Uterus (tissue), 4 donors: Measurements from ENCODE around the gene DDX51. TPM values are rescaled to one million over a fixed set of nuclear protein-coding genes. Genes with fewer than 3 reads are reported as not detected.

Experiments used
- DNase-seq, 2 donors: peaks; one replicate each; pipeline ENCODE4 v3.0.0-alpha.2; 2019 to 2020
- H3K27ac ChIP-seq, 2 donors: fragments of 200-600 bp; sonication (generic); 1 replicate in 1 of 2; 2 replicates in 1 of 2; pipeline ENCODE4 v1.5.1; 2016 to 2018
- H3K27me3 ChIP-seq, 2 donors: fragments of 200-600 bp; sonication (generic); one replicate each; pipeline ENCODE4 v1.5.1; 2018 to 2019; ENCODE audit warnings: control low read depth in 1 of 2
- H3K36me3 ChIP-seq, 2 donors: fragments of 200-600 bp; sonication (generic); one replicate each; pipeline ENCODE4 v1.5.1; 2019; ENCODE audit warnings: control low read depth in 1 of 2
- H3K4me1 ChIP-seq, 2 donors: fragments of 200-600 bp; sonication (generic); one replicate each; pipeline ENCODE4 v1.5.1; 2018 to 2019; ENCODE audit warnings: control low read depth in 1 of 2
- H3K4me3 ChIP-seq, 2 donors: fragments of 200-600 bp; sonication (generic); 1 replicate in 1 of 2; 2 replicates in 1 of 2; pipeline ENCODE4 v1.5.1; 2018 to 2019; ENCODE audit warnings: mild to moderate bottlenecking in 1 of 2
- H3K9me3 ChIP-seq, 2 donors: fragments of 200-600 bp; sonication (generic); one replicate each; pipeline ENCODE4 v1.5.1; 2019; ENCODE audit warnings: control low read depth in 1 of 2
- CTCF ChIP-seq, 4 experiments: fragments of 200-600 bp in 2 of 4; fragments of 450-650 bp in 2 of 4; sonication (generic) in 2 of 4; IDR thresholded peaks; one replicate each; pipeline ENCODE4 v1.5.1; 2016 to 2019; ENCODE audit warnings: antibody characterized with exemption in 4 of 4, mild to moderate bottlenecking in 2 of 4, moderate library complexity in 1 of 4
- POLR2A ChIP-seq, 2 donors: fragments of 450-650 bp; IDR thresholded peaks; one replicate each; pipeline ENCODE4 v1.6.1; 2016; ENCODE audit warnings: antibody characterized with exemption in 2 of 2, mild to moderate bottlenecking in 1 of 2, moderate library complexity in 1 of 2
- intact Hi-C: fragments of 100-400 bp; cut with DNase I; formaldehyde crosslinking; loops from one replicate; pipeline ENCODE4 v1.15.1; 2023; ENCODE audit warnings: low total_unique reads
- total RNA-seq, 4 donors: library from RNA; depleted of rRNA in 3 of 4; stranded (reverse); fragments of >200 nt in 3 of 4; gene quantifications; one replicate each; pipeline versions ENCODE4 v1.1.0 to v1.2.4, GENCODE V29; 2014 to 2023
- donor health status: DM: yes; HTN: yes; CAD: no.

The DDX51 gene
- total RNA-seq, 4 donors from 2014 or later: 7.9 to 53.3 (median 16.6) TPM

DNA sequence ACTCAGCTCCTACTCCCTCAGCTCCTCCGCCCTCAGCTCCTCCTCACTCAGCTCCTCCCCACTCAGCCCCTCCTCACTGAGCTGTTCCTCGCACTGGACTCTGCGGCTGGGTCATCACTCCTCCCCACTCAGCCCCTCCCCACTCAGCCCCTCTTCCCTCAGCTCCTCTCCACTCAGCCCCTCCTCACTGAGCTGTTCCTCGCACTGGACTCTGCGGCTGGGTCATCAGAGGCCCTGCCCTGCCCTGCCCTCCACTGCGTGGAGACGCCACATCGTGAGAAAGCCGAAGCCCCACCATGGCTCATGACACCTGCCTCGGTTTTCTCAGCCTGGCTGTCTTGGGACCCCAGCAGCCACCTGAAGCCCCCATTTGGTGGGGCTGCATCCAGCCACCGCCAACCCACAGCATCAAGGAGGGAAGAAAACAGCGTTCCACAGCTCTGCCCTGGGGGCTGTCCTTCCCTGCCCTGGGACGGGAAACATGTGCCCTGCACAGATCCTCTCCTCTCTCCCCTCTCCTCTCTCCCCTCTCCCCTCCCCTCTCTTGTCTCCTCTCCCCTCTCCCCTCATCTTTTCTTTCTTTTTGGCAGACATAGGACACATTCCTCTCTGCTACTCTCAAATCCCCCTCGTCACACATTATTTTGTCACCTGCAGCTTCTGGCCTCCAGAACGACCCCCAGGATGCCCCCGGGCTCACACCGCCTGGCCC is 17.8 kb upstream of the DDX51 start:
- Histone ChIP-seq H3K36me3 (no peaks in the 10 kb centered on the region), H3K27me3 (peaks cover 0 to 2% of the 10 kb centered on the region in 2 donors), H3K9me3 (no peaks in the 10 kb centered on the region), H3K4me1 (no peaks in the 10 kb centered on the region), H3K4me3 (no peak overlapping the region), H3K27ac (no peak overlapping the region)
- intact Hi-C loops: no loop called here
- no peak for TF ChIP-seq CTCF (IDR thresholded peaks at IDR 0.05)
- TF ChIP-seq POLR2A (IDR thresholded peaks at IDR 0.05): no peak
- DNase-seq: no peak

GRCh38 chr12:132161036-132161781 is 17.1 kb upstream of the DDX51 start:
- H3K4me1 ChIP-seq: no peaks in the 10 kb centered on the region
- H3K4me3 ChIP-seq: no peak overlapping the region
- DNase-seq: no peak
- no peak overlapping the region for H3K27ac ChIP-seq
- intact Hi-C loops: no loop called here
- H3K27me3 ChIP-seq: peaks cover 0 to 2% of the 10 kb centered on the region in 2 donors
- H3K36me3 ChIP-seq: no peaks in the 10 kb centered on the region
- no peaks in the 10 kb centered on the region for H3K9me3 ChIP-seq
- no peak for TF ChIP-seq CTCF (IDR thresholded peaks at IDR 0.05)
- TF ChIP-seq POLR2A (IDR thresholded peaks at IDR 0.05): no peak

DNA sequence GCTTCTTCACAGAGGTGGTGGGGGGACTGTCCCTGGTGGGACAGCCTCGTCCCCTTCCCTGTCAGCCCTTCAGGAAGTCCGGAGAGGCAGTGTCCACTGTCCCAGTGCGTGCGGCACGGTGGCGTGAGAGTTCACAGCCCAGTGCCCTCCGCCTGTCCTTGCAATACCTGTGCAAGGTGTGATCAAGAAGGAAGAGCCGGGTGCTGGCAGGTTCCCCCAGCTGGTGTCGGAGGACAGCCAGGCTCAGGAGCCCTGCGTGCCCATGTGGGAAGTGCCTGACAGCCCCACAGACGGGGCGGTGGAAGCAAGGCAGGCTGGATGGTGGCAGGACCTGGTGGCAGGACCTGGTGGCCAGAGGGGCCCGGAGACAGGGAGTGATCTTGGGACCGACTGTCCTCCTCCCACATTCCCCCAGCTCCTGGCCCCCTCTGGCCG is 16.5 kb upstream of the DDX51 start:
- Histone ChIP-seq H3K27ac (no peak overlapping the region), H3K36me3 (no peaks in the 10 kb centered on the region), H3K27me3 (no peaks in the 10 kb centered on the region), H3K4me1 (no peaks in the 10 kb centered on the region), H3K4me3 (no peak overlapping the region), H3K9me3 (no peaks in the 10 kb centered on the region)
- TF ChIP-seq CTCF (IDR thresholded peaks at IDR 0.05): no peak
- TF ChIP-seq POLR2A (IDR thresholded peaks at IDR 0.05): no peak
- no peak for DNase-seq
- intact Hi-C loops: no loop called here

DNA sequence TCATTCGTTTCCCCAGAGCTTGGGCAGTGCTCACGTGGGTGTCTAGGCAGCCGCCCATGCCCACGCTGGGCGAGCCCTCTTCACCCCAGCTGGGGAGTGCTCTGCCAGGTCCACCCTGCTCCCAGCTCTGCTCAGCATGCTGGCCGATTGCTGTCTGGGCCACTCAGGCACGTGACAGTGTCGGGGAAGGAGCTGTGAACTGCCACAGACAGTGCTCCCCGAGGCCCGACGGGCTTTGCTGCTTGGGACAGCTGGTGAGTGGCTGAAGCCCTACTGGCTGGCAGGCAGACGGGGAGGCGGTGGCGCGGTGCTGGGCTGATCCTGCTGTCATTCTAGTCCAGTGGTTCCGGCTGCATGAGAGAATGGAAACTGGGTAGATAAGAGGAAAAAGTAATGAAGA is 15.9 kb upstream of the DDX51 start:
- TF ChIP-seq CTCF (IDR thresholded peaks at IDR 0.05) (no peak), POLR2A (IDR thresholded peaks at IDR 0.05) (no peak)
- H3K4me1 ChIP-seq: no peaks in the 10 kb centered on the region
- H3K27ac ChIP-seq: no peak overlapping the region
- DNase-seq: no peak
- intact Hi-C loops: no loop called here
- H3K27me3 ChIP-seq: no peaks in the 10 kb centered on the region
- no peak overlapping the region for H3K4me3 ChIP-seq
- no peaks in the 10 kb centered on the region for H3K36me3 ChIP-seq
- H3K9me3 ChIP-seq: no peaks in the 10 kb centered on the region

- H3K9me3 ChIP-seq: no peaks in the 10 kb centered on the region
- H3K4me3 ChIP-seq: no peak overlapping the region
- intact Hi-C loops: no loop called here
- H3K27me3 ChIP-seq: no peaks in the 10 kb centered on the region
- no peaks in the 10 kb centered on the region for H3K4me1 ChIP-seq
- H3K36me3 ChIP-seq: no peaks in the 10 kb centered on the region
- no peak for DNase-seq
- no peak overlapping the region for H3K27ac ChIP-seq
- TF ChIP-seq CTCF (IDR thresholded peaks at IDR 0.05): no peak
- no peak for TF ChIP-seq POLR2A (IDR thresholded peaks at IDR 0.05)
Observed at GRCh38 chr12:132159555-132160003, 15.5 kb upstream of the DDX51 start.
